H9 (cell line): ENCODE measurements around the gene PTEN. TPM values are rescaled to one million over a fixed set of nuclear protein-coding genes. Genes with fewer than 3 reads are reported as not detected.

Experiments
- DNase-seq: peaks from one replicate; pipeline ENCODE4 v3.0.0-alpha.2; 2017
- H2AFZ ChIP-seq: one replicate; pipeline ENCODE4 v1.6.1; 2013; ENCODE audit warnings: mild to moderate bottlenecking, low read length, control low read depth, moderate library complexity
- H2AK5ac ChIP-seq: 2 replicates; pipeline ENCODE4 v1.6.1; 2013; ENCODE audit warnings: low read length, control low read depth, mixed read lengths; ENCODE audit not compliant: insufficient read length
- H2BK120ac ChIP-seq: one replicate; pipeline ENCODE4 v1.6.1; 2013; ENCODE audit warnings: low read depth, mild to moderate bottlenecking, low read length, control low read depth, inconsistent platforms; ENCODE audit not compliant: poor library complexity, severe bottlenecking
- H2BK12ac ChIP-seq: 2 replicates; pipeline ENCODE4 v1.6.1; 2013; ENCODE audit warnings: low read length, control low read depth, mixed read lengths, low read depth; ENCODE audit not compliant: insufficient read length
- H2BK15ac ChIP-seq: 2 replicates; pipeline ENCODE4 v1.6.1; 2013; ENCODE audit warnings: low read depth, low read length, control low read depth
- H2BK20ac ChIP-seq: one replicate; pipeline ENCODE4 v1.6.1; 2013; ENCODE audit warnings: low read depth, mild to moderate bottlenecking, low read length, control low read depth, inconsistent platforms; ENCODE audit not compliant: poor library complexity, severe bottlenecking
- H2BK5ac ChIP-seq: 2 replicates; pipeline ENCODE4 v1.6.1; 2013; ENCODE audit warnings: low read length, control low read depth, mixed read lengths; ENCODE audit not compliant: insufficient read length
- H3K14ac ChIP-seq: 2 replicates; pipeline ENCODE4 v1.6.1; 2013; ENCODE audit warnings: low read length, control low read depth; ENCODE audit not compliant: insufficient read depth
- H3K18ac ChIP-seq: 2 replicates; pipeline ENCODE4 v1.6.1; 2013; ENCODE audit warnings: low read depth, mild to moderate bottlenecking, mixed read lengths, low read length, control low read depth; ENCODE audit not compliant: insufficient read length
- H3K23ac ChIP-seq: 2 replicates; pipeline ENCODE4 v1.6.1; 2013; ENCODE audit warnings: low read length, control low read depth, mixed read lengths, low read depth; ENCODE audit not compliant: insufficient read length
- H3K23me2 ChIP-seq: 2 replicates; pipeline ENCODE4 v1.6.1; 2013; ENCODE audit warnings: low read depth, mild to moderate bottlenecking, mixed read lengths, low read length, control low read depth; ENCODE audit not compliant: insufficient read length, poor library complexity, severe bottlenecking
- H3K27ac ChIP-seq: 2 replicates; pipeline ENCODE4 v1.5.1; 2013; ENCODE audit warnings: low read length, control low read depth, mixed read lengths, low read depth; ENCODE audit not compliant: insufficient read length
- H3K27me3 ChIP-seq: 2 replicates; pipeline ENCODE4 v1.6.1; 2013; ENCODE audit warnings: low read length, control low read depth, inconsistent platforms; ENCODE audit not compliant: insufficient read depth
- H3K4ac ChIP-seq: 2 replicates; pipeline ENCODE4 v1.6.1; 2013; ENCODE audit warnings: low read depth, mild to moderate bottlenecking, control low read depth, inconsistent platforms, low read length, moderate library complexity
- H3K4me1 ChIP-seq: 2 replicates; pipeline ENCODE4 v1.6.1; 2013; ENCODE audit warnings: low read length, control low read depth, inconsistent platforms; ENCODE audit not compliant: insufficient read depth
- H3K4me2 ChIP-seq: 2 replicates; pipeline ENCODE4 v1.6.1; 2013; ENCODE audit warnings: low read length, control low read depth, mixed read lengths; ENCODE audit not compliant: insufficient read length, insufficient read depth
- H3K56ac ChIP-seq: 2 replicates; pipeline ENCODE4 v1.6.1; 2013; ENCODE audit warnings: low read depth, mild to moderate bottlenecking, mixed read lengths, low read length, control low read depth; ENCODE audit not compliant: insufficient read length
- H3K79me1 ChIP-seq: 2 replicates; pipeline ENCODE4 v1.6.1; 2013; ENCODE audit warnings: low read depth, mild to moderate bottlenecking, moderate library complexity, low read length, control low read depth, inconsistent platforms; ENCODE audit not compliant: insufficient read depth, poor library complexity, severe bottlenecking
- H3K79me2 ChIP-seq: 2 replicates; pipeline ENCODE4 v1.6.1; 2013; ENCODE audit warnings: low read length, control low read depth, inconsistent platforms; ENCODE audit not compliant: insufficient read depth
- H3K9ac ChIP-seq: 2 replicates; pipeline ENCODE4 v1.6.1; 2013; ENCODE audit warnings: low read length, control low read depth, mixed read lengths; ENCODE audit not compliant: insufficient read length; ENCODE audit errors: extremely low read depth
- H3K9me3 ChIP-seq: one replicate; pipeline ENCODE4 v1.6.1; 2013; ENCODE audit warnings: low read depth, low read length, inconsistent platforms; ENCODE audit not compliant: control insufficient read depth
- H3T11ph ChIP-seq: one replicate; pipeline ENCODE4 v1.6.1; 2013; ENCODE audit warnings: mild to moderate bottlenecking, low read length, control low read depth, inconsistent platforms
- H4K20me1 ChIP-seq: one replicate; pipeline ENCODE4 v1.6.1; 2013; ENCODE audit not compliant: control insufficient read depth, insufficient read length, insufficient read depth
- H4K5ac ChIP-seq: 2 replicates; pipeline ENCODE4 v1.6.1; 2013; ENCODE audit warnings: low read depth, mild to moderate bottlenecking, mixed read lengths, low read length, control low read depth; ENCODE audit not compliant: insufficient read length
- H4K8ac ChIP-seq: replicated peaks from 2 replicates; pipeline ENCODE4 v1.6.1; 2013; ENCODE audit warnings: low read length, control low read depth, mixed read lengths, low read depth; ENCODE audit not compliant: insufficient read length
- H4K91ac ChIP-seq: 2 replicates; pipeline ENCODE4 v1.6.1; 2013; ENCODE audit warnings: low read depth, mild to moderate bottlenecking, moderate library complexity, mixed read lengths, low read length, control low read depth; ENCODE audit not compliant: insufficient read length
- H3K27ac Mint-ChIP-seq, 3 experiments: 2 replicates in 2 of 3; 3 replicates in 1 of 3; pipeline ENCODE4 v1.8.0; 2020 to 2021; ENCODE audit warnings: mixed read lengths in 3 of 3, mild to moderate bottlenecking in 1 of 3, moderate library complexity in 1 of 3
- H3K27me3 Mint-ChIP-seq: 2 replicates; pipeline ENCODE4 v1.8.0; 2021; ENCODE audit warnings: low read depth, mild to moderate bottlenecking, moderate library complexity, mixed read lengths
- H3K36me3 Mint-ChIP-seq, 3 experiments: 2 replicates in 2 of 3; 3 replicates in 1 of 3; pipeline ENCODE4 v1.8.0; 2020 to 2021; ENCODE audit warnings: low read depth in 3 of 3, mixed read lengths in 3 of 3; ENCODE audit not compliant: insufficient read depth in 1 of 3
- H3K4me1 Mint-ChIP-seq, 2 experiments: 2 replicates each; pipeline ENCODE4 v1.8.0; 2020; ENCODE audit warnings: mixed read lengths in 2 of 2
- H3K4me3 Mint-ChIP-seq, 2 experiments: 2 replicates in 1 of 2; 3 replicates in 1 of 2; pipeline ENCODE4 v1.8.0; 2020 to 2021; ENCODE audit warnings: mild to moderate bottlenecking in 2 of 2, mixed read lengths in 2 of 2, moderate library complexity in 1 of 2
- H3K9me3 Mint-ChIP-seq, 2 experiments: 2 replicates in 1 of 2; 3 replicates in 1 of 2; pipeline ENCODE4 v1.8.0; 2020; ENCODE audit warnings: mild to moderate bottlenecking in 2 of 2, mixed read lengths in 2 of 2, moderate library complexity in 1 of 2
- CTCF ChIP-seq: fragments of 200-600 bp; sonication (generic); conservative IDR thresholded peaks from 3 replicates; pipeline ENCODE4 v1.8.0; 2021; ENCODE audit warnings: antibody characterized with exemption, mild to moderate bottlenecking
- WGBS: extraction: QIAGEN DNeasy Blood & Tissue Kit; methylation state at CpG from one replicate; pipeline ENCODE4 v1.1.7; 2013; ENCODE audit warnings: missing lambda C conversion rate, low lambda C conversion rate, mixed read lengths; ENCODE audit not compliant: insufficient read length; ENCODE audit errors: extremely low coverage; 5-methylcytosine and 5-hydroxymethylcytosine counted together
- total RNA-seq: library from RNA; stranded (reverse); gene quantifications from 2 replicates; pipeline ENCODE4 v1.2.1, GENCODE V29; 2021

Gene PTEN
- total RNA-seq, 1 experiment from 2014 or later: 52.8 TPM

- Mint-ChIP-seq H3K4me1 (peaks cover 16 to 31% of the 10 kb centered on the region in 2 experiments), H3K4me3 (no peak overlapping the region), H3K27me3 (no peaks in the 10 kb centered on the region), H3K36me3 (peaks cover 0 to 11% (median 6%) of the 10 kb centered on the region in 3 experiments; a peak in 6 of 7 replicates), H3K9me3 (no peaks in the 10 kb centered on the region), H3K27ac (no peak overlapping the region; a peak in 1 of 7 replicates)
- Histone ChIP-seq H3K4me2 (no peak overlapping the region), H2AK5ac (no peak overlapping the region), H2BK20ac (no peak overlapping the region), H4K8ac (no peak overlapping the region), H4K5ac (no peak overlapping the region), H2AFZ (no peak overlapping the region), H3K79me1 (peaks cover under 1% of the 10 kb centered on the region), H3K27me3 (no peaks in the 10 kb centered on the region), H3K79me2 (no peaks in the 10 kb centered on the region), H3K23me2 (no peaks in the 10 kb centered on the region), H3K14ac (no peak overlapping the region), H3K4me1 (no peaks in the 10 kb centered on the region; the same call in 1 of the 2 replicates), H2BK15ac (no peak overlapping the region), H2BK12ac (no peak overlapping the region), H3K9ac (no peak overlapping the region), H4K91ac (no peak overlapping the region), H3K56ac (no peak overlapping the region), H3T11ph (no peak overlapping the region), H3K4ac (no peak overlapping the region), H2BK5ac (no peak overlapping the region), H3K23ac (no peak overlapping the region), H3K9me3 (no peaks in the 10 kb centered on the region), H3K18ac (no peak overlapping the region), H4K20me1 (no peaks in the 10 kb centered on the region), H3K27ac (no peak overlapping the region), H2BK120ac (no peak overlapping the region)
- no peak for DNase-seq
- TF ChIP-seq CTCF: no peak
- no CpG with 5 or more reads among the region's 3 CpGs for WGBS
Measured at GRCh38 chr10:87928996-87929395, 65.6 kb downstream of the PTEN start.
